Stimulated activated CD4-positive, alpha-beta T cell treated with anti-CD3 and anti-CD28 coated beads, Interleukin-15, amount 100 ng/mL, for 24 hours (primary cell): Measurements from ENCODE around the gene ATP9B.
"Not testable (repeated sequence)": the region's sequence is repeated elsewhere in the genome, so short reads cannot be mapped to it uniquely, and the experiment has no call there.

Experiments
- DNase-seq: peaks from one replicate; pipeline ENCODE4 v3.0.0-alpha.2; 2020

ATP9B gene

GRCh38 chr18:79139206-79139605 lies 70.0 kb downstream of the ATP9B start:
- DNase-seq = peak; percentile 5

- no peak for DNase-seq
Measured at GRCh38 chr18:79147014-79147413, 77.8 kb downstream of the ATP9B start.

- no peak for DNase-seq
Measured at GRCh38 chr18:79151191-79151590, 82.0 kb downstream of the ATP9B start.

DNA sequence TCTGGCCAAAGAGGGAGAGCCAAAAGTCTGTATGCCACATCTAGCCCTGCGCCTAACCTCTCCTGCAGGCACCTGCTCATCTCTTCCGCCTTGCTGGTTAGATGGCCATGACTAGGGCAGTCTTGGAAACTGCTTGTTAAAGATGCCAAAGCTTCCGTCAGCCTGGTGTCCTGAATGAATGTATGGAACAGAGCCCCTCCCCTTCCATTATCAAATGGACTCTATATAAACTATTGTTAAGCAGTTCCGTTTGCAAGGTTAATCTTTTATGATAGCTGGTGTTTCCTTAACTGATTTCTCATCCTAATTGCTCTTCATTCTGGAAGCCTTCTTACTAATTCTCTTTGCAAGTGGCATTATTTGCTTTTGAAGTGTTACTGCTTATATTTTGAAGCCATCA lies 87.1 kb downstream of the ATP9B start:
- DNase-seq = no peak

DNA sequence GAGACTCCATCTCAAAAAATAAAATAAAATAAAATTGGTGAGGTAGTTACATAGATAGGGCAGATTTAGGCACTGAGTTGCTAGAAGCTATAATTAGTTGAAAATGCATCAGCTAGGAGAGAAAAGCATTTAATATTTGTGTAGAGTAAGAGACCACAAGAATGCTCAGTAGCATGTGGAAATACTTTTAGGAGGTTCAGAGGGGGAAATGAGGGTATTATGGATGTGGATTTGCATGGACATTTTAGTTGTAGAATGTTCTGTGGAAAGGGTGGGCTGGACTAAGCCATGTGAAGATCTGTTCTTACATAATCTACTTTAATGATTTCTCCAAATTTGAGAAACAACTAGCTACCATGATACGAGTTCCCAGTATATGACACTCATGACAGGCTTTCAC lies 95.5 kb downstream of the ATP9B start:
- no peak for DNase-seq

GRCh38 chr18:79166702-79167101 lies 97.5 kb downstream of the ATP9B start:
- DNase-seq = no peak

DNA sequence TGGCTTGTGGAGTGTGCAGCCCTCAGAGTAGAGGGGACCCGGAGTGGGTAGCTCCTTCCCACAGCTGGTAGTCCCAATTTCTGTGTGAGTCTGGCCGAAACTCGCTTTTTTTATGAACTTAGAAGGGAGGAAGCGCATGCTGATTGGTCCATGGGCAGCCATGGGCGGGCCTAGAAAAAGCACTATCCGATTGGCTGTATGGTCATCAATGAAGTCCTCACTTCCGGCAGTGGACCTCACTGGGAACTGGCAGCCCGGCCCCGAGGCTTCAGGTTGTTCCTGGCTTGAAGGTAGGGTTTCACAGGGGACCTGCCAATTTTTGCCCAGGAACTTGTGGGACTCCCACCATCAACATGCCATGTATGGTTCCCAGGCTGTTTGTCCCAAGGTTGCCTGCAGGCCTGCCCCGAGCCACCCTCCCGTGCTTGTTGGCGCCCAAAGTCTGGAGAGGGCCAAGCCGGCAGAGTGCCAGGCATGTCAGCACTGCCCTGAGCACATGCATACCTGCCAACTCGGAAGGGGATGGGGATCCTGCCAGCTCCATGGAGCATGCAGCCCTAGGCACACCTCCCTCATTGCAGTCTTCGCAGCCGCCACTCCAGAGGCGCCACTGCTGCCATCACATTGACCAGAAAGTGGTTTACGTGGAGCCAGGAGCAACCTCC lies 98.5 kb downstream of the ATP9B start:
- no peak for DNase-seq

GRCh38 chr18:79169958-79170555 lies 100.9 kb downstream of the ATP9B start:
- DNase-seq = no peak

- DNase-seq = not testable (repeated sequence)
Measured at GRCh38 chr18:79172331-79172730, 103.1 kb downstream of the ATP9B start.

GRCh38 chr18:79173742-79174141 lies 104.5 kb downstream of the ATP9B start:
- DNase-seq = no peak

- no peak for DNase-seq
Measured at GRCh38 chr18:79178113-79178531, 108.9 kb downstream of the ATP9B start.

- DNase-seq = no peak
Measured at GRCh38 chr18:79182047-79182713, 113.0 kb downstream of the ATP9B start.

DNA sequence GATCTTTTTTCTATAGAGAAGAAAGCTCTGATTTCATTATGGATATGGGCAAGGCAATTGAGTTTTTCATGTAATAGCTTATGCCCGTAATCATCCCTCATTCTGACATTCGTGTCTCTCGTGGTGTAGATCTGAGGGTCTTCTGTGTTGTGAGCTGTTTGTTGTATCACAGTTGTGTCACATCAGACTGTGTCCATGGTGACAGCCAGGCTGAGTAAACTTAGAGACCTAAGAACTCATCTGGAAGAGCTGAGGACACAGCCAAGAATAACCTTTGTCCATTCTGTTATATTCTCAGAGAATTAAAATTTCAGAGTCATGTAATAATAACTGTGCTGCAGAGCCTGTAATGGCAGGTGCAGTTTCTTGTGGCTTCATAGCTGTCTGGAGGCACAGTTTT lies 116.5 kb downstream of the ATP9B start:
- no peak for DNase-seq

- no peak for DNase-seq
Measured at GRCh38 chr18:79186649-79187048, 117.5 kb downstream of the ATP9B start.

- DNase-seq = no peak
Measured at GRCh38 chr18:79187532-79188277, 118.5 kb downstream of the ATP9B start.

GRCh38 chr18:79191418-79191817 lies 122.2 kb downstream of the ATP9B start:
- DNase-seq = no peak

- no peak for DNase-seq
Measured at GRCh38 chr18:79191956-79192355, 122.8 kb downstream of the ATP9B start.

GRCh38 chr18:79193826-79194225 lies 124.6 kb downstream of the ATP9B start:
- DNase-seq = no peak

- DNase-seq = no peak
Measured at GRCh38 chr18:79195716-79196683, 126.8 kb downstream of the ATP9B start.

DNA sequence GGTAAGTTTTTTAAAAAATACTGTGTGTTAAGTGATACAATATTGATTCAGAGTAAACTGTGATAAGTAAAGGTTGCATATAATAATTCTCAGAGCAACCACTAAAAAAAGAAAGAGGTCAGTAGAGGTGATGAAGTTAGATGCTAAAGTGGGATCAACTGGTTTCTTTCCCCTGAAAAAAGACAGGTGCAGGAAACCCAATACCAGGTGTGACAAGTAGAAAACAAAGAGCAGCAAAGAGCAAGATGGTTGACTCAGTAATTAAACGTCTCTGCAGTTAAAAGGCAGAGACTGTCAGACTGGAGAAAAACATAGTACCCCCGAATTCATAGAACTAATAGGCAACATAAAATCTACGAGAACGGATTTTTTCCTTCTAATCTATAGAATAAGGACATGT lies 128.3 kb downstream of the ATP9B start:
- DNase-seq = no peak

GRCh38 chr18:79199691-79200374 lies 130.6 kb downstream of the ATP9B start:
- DNase-seq = no peak
